Stimulated activated CD8-positive, alpha-beta memory T cell treated with anti-CD3 and anti-CD28 coated beads, Interleukin-4, amount 100 ng/mL, for 48 hours (primary cell): ENCODE measurements around the gene KRTAP5-1.
A peak's percentile ranks its signal among the peaks of the same experiment; 100 is the strongest.

ENCODE experiments used
- DNase-seq: peaks from one replicate; pipeline ENCODE4 v3.0.0-alpha.2; 2020

KRTAP5-1 gene

DNA sequence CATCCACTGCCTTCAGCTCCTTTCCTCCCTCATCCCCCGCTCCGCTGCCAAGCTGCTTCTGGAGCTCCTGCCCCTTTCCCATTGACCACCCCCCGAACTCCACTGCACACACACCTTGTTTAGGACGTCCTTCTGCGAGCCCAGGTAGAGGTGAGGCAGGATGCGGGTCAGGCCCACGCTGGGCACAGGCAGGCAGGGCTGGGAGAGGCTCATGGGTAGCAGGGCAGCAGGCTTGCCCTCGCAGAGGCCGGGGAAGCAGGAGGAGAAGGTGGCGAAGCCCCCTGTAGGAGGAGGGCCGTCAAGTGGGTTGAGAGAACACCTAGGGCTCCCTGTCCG lies 26.3 kb downstream of the KRTAP5-1 start:
- DNase-seq = no peak

- DNase-seq = no peak
Measured at GRCh38 chr11:1557904-1558774, 26.9 kb downstream of the KRTAP5-1 start.

GRCh38 chr11:1557051-1557884 lies 27.8 kb downstream of the KRTAP5-1 start:
- DNase-seq = no peak

DNA sequence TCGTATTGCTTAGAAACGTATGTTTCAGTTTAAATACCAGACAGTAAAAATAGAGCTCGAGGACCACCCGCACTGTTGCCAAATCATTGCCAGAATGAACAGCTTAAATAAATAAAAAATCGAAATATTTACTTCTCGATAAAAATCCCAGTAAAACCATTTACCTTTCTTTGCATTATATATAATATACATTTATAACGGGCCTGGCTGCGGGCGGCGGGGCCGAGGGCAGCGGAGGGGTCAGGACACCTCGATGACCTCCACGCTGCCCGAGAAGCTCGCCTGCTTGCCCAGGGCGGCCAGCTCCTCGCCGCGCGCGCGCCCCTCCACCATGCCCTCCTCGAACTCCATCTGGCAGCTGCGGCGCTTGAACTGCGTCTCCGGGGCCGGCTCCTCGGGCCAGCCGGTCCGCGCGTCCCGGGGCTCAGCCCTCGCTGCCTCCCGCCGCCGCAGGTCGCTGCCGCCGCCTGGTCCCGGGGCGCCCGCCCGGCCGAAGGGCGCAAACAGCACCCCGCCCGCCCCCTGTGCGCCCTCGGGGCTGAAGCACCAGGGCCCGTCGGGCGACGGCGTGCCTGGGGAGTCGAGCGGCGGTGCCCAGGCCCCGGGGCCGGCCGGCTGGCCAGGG lies 28.7 kb downstream of the KRTAP5-1 start:
- no peak for DNase-seq

DNA sequence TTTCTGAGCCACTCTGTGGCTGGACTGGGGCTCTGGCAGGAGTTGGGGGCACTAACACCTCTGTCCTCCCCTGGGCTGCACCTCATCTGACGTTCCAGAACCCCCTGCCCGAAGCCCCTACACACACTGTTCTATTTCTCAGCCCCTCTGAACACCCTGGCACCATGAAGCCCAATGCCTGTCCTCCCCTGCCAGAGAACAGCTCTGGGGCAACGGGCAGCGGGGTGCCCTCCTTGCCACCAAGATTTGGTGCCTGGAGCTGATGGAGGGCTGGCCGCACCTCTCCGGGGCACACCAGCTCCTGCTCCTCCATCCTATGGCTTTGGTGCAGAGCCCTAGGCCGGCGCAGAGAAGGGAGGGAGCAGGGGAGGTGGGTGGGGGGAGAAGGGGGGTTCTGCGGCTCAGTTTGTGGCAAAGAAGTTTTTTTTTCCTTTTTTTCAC lies 29.4 kb downstream of the KRTAP5-1 start:
- no peak for DNase-seq

- no peak for DNase-seq
Measured at GRCh38 chr11:1554981-1555712, 29.9 kb downstream of the KRTAP5-1 start.

- no peak for DNase-seq
Measured at GRCh38 chr11:1553808-1554594, 31.1 kb downstream of the KRTAP5-1 start.

GRCh38 chr11:1549338-1550330 lies 35.4 kb downstream of the KRTAP5-1 start:
- no peak for DNase-seq

DNA sequence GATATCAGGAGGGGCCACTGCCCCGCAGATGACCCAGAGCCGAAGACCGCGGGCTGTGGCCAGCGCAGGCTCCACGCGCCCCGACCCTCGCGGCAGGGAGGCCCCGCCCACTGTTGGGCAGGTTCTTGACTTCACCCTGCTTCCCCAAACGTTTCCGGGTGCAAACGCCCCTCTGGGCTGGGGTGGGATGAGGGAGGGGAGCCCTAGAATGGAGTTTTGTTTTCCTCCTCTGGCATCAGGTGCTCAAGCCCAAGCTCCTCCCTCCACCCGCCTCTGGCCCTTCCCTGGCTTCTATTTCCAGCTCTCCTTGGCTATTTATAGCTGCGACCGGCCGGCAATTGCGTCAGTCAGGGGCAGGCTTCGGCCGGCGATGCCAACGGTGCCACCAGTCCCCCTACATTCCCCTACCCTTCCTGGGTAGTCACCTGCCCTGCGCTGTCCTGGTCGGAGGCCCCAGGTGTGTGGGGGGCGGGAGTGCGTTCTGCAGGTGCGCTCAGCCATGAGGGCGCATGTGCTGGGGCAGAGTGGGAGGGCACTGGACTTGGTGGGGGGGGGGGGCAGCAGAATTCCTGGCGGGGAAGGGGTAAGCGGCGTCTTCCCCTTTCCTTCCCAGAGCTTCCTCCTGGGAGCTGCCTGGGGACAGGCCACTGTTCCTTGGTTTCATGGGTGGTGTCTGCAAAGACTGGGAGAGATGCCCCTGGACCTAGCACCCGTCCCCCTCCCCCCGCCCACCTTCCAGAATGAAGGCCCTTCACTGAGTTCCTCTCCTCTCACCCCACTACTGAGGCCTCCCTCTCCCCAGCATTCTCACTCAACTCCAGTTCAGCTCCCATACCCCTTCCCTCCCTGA lies 36.6 kb downstream of the KRTAP5-1 start:
- no peak for DNase-seq

- no peak for DNase-seq
Measured at GRCh38 chr11:1547467-1548098, 37.5 kb downstream of the KRTAP5-1 start.

GRCh38 chr11:1546536-1547466 lies 38.3 kb downstream of the KRTAP5-1 start:
- DNase-seq = peak; percentile 58

DNA sequence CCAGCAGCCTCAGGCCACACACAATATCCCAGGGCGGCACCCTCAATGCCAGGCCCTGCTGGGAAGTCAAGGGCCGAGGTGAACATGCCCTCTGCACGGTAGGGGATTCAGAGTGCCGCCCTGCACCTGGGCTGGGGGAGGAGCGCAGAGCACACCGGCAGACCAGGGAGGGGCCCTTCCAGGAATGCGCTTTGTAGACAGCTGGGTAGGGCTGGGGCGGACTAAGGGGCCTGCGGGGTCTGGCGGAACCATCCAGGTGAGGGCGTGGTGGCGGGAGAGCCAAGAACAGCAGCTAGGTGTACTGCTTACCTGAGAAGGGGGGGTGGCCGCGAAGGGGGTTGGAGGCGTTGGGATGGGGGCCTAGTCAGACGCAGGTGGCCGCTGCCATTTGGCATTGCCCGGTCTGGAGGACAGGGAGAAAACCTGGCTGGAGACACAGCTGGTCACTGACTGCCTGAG lies 39.0 kb downstream of the KRTAP5-1 start:
- no peak for DNase-seq

- DNase-seq = no peak
Measured at GRCh38 chr11:1545432-1545831, 39.7 kb downstream of the KRTAP5-1 start.

DNA sequence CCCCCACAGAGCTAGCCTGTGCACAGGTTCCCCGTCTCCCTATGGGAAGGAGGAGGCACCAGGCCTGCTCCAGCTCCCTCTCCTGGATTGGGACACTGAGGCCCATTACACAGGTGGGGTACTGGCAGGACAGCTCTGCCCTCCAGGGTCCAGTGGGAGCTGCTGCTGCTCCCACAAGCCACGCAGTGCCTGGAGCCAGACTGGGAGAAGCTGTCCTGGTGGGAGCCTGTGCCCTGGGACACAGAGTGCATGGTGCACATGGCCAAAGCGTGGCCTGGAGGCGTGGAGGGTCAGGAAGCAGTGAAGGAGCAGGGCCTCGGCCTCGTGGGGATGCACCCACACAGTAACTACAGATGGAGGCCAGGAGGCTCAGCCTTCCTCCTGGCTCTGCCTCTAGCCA lies 40.5 kb downstream of the KRTAP5-1 start:
- no peak for DNase-seq

DNA sequence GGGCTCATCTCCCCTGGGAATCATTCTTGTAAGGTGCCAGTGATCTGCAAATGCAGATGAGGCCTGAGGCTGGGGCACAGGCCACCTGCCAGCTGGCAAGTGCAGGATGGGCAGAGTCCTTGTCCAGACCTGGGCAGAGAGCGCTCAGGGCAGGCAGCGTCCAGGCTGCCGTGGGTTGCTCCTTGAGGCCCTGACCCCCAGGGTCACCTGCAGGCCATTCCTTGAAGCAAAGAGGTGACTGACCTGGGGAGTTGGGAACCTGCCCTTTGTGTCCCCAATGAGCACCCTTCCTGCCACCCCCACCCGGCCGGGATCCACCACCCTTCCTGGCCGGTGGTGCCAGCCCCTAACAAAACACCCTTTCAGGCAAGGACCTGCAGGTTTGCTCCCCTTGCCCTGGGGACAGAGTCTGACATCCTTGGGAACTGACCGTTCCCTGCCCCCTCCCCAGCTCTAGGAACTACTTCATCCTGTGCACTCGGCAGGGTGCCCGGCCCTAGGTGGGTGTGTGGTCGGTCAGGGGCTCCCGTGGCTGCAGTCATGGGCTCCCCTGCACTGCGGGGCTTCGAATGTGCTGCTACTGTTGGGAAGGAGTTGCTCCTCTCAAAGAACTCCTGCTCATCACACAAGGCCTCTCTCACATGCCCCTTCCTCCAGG lies 41.3 kb downstream of the KRTAP5-1 start:
- DNase-seq = no peak

- DNase-seq = no peak
Measured at GRCh38 chr11:1542267-1542666, 42.8 kb downstream of the KRTAP5-1 start.

- no peak for DNase-seq
Measured at GRCh38 chr11:1541474-1542204, 43.4 kb downstream of the KRTAP5-1 start.
